Thyroid gland (tissue), 4 donors: ENCODE measurements around the gene RAB30.

Experiments
- CTCF ChIP-seq, 6 experiments: fragments of 200-600 bp in 3 of 6; fragments of 450-650 bp in 3 of 6; sonication (generic) in 3 of 6; IDR thresholded peaks; one replicate each; pipeline ENCODE4 v1.5.1; 2016 to 2019; ENCODE audit warnings: antibody characterized with exemption in 6 of 6, mild to moderate bottlenecking in 2 of 6, inconsistent platforms in 1 of 6, moderate library complexity in 1 of 6
- POLR2A ChIP-seq, 2 donors: fragments of 450-650 bp; IDR thresholded peaks; one replicate each; pipeline ENCODE4 v1.6.1; 2017; ENCODE audit warnings: antibody characterized with exemption in 2 of 2, mild to moderate bottlenecking in 2 of 2, moderate library complexity in 1 of 2

GRCh38 chr11:83002522-83002921, 69.2 kb downstream of the RAB30 start:
- no peak for TF ChIP-seq POLR2A (IDR thresholded peaks at IDR 0.05)
- TF ChIP-seq CTCF (IDR thresholded peaks at IDR 0.05): no peak
